ENCODE results near the gene EBLN2.

EBLN2 gene

DNA sequence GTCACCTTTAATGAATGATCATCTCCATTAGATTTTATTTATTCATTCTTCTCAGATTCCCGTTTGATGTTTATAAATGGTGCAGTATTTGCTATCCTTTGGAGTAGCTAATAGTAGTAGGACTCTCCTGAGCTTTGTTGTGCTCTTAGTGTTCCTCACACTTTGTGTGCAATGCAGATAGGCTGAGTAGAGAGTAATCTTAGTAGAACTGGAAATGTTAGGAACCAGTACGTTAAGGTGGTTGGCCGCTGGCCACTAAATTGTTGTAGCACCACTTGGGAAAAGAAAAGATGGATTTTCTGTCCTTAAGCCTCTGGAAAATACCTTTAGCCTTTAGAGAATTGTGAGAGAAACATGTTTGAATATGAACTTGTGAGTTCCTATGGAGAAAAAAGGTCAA, 19.9 kb upstream of the EBLN2 start:
- H3K4me3 ChIP-seq (ENCODE audit: low read depth, low read length): no peak overlapping the region
- in situ Hi-C loops (cut with HindIII; ENCODE audit: low sequenced_read_pairs): no loop called here
- no peak for DNase-seq (ENCODE audit: low read depth)
- TF ChIP-seq, protein P1, sequence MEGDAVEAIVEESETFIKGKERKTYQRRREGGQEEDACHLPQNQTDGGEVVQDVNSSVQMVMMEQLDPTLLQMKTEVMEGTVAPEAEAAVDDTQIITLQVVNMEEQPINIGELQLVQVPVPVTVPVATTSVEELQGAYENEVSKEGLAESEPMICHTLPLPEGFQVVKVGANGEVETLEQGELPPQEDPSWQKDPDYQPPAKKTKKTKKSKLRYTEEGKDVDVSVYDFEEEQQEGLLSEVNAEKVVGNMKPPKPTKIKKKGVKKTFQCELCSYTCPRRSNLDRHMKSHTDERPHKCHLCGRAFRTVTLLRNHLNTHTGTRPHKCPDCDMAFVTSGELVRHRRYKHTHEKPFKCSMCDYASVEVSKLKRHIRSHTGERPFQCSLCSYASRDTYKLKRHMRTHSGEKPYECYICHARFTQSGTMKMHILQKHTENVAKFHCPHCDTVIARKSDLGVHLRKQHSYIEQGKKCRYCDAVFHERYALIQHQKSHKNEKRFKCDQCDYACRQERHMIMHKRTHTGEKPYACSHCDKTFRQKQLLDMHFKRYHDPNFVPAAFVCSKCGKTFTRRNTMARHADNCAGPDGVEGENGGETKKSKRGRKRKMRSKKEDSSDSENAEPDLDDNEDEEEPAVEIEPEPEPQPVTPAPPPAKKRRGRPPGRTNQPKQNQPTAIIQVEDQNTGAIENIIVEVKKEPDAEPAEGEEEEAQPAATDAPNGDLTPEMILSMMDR (IDR thresholded peaks at IDR 0.05; ENCODE audit: low read depth, low read length, missing control alignments): no peak

DNA sequence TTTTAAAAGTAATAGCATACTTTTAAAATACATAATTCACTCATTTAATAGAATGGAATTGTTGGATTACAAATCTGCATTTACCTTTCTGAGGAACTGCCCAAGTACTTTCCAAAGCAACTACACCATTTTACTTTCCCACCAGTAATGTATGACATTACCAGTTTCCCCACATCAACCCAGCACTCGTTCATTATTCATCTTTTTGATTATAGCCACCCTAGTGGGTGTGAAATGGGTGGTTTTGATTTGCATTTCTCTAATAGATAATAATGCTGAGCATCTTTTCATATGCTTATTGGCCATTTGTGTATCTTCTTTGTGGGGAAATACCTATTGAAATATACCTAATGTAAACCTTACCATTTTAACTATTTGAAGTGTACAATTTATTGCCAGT, 18.0 kb upstream of the EBLN2 start:
- DNase-seq (ENCODE audit: low read depth): no peak
- in situ Hi-C loops (cut with HindIII; ENCODE audit: low sequenced_read_pairs): no loop called here

DNA sequence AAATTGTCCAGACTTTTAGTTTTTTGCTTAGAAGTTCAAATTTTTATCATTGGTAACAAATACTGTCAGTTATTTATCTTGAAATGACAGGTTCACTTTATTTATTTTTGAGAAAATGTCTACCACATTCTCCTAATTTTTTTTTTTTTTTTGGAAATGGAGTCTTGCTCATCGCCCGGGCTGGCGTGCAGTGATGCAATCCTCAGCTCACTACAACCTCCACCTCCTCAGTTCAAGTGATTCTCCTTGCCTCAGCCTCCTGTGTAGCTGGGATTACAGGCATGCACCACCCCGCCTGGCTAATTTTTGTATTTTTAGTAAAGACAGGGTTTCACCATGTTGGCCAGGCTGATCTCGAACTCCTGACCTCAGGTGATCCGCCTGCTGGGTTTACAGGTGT, 16.1 kb upstream of the EBLN2 start:
- TF ChIP-seq, protein P1 (IDR thresholded peaks at IDR 0.05; ENCODE audit: low read depth, low read length, missing control alignments): no peak
- in situ Hi-C loops (cut with HindIII; ENCODE audit: low sequenced_read_pairs): no loop called here
- no peak for DNase-seq (ENCODE audit: low read depth)
- no peak overlapping the region for H3K4me3 ChIP-seq (ENCODE audit: low read depth, low read length)

More for the DNA sequence above, 18.0 kb upstream of the EBLN2 start:
- no peak overlapping the region for H3K4me3 ChIP-seq (ENCODE audit: low read depth, low read length)
- TF ChIP-seq, protein P1 (IDR thresholded peaks at IDR 0.05; ENCODE audit: low read depth, low read length, missing control alignments): no peak

GRCh38 chr3:73046195-73046594, 15.3 kb upstream of the EBLN2 start:
- TF ChIP-seq, protein P1 (IDR thresholded peaks at IDR 0.05; ENCODE audit: low read depth, low read length, missing control alignments): no peak
- in situ Hi-C loops (cut with HindIII; ENCODE audit: low sequenced_read_pairs): no loop called here
- no peak overlapping the region for H3K4me3 ChIP-seq (ENCODE audit: low read depth, low read length)
- no peak for DNase-seq (ENCODE audit: low read depth)

DNA sequence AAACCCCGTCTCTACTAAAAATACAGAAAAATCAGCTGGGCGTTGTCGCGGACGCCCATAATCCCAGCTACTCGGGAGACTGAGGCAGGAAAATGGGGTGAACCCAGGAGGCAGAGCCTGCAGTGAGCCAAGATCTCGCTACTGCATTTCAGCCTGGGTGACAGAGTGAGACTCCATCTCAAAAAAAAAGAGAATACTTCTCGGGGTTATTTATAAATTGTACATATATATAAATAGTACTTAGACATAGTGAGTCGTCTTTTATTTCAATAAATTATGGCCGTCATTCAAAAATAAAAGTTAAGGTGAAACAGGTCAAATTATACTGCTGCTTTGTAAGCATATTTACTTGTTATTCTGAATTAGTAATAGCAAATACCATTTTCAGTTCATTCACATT, 12.1 kb upstream of the EBLN2 start:
- in situ Hi-C loops (cut with HindIII; ENCODE audit: low sequenced_read_pairs): no loop called here
- TF ChIP-seq, protein P1 (IDR thresholded peaks at IDR 0.05; ENCODE audit: low read depth, low read length, missing control alignments): no peak
- no peak for DNase-seq (ENCODE audit: low read depth)

DNA sequence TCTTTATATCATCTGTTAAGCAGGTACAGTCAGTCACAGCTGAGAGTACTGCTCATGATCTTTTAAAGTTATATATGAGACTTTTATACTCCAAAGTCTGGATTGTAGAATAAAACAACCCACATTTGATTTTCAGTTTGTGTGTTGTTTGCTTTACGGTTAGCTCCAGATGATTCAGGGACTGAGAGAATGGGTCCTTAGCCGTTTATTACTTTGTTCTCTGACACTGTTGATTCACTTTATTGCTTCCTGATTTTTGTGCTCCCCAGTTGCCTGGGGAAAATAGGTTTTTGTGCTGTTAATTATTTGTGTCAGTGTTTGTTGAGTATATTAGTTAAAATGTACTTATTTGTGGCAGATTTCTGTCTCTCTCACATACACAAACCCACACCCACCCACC, 8.6 kb upstream of the EBLN2 start:
- in situ Hi-C loops (cut with HindIII; ENCODE audit: low sequenced_read_pairs): no loop called here
- no peak overlapping the region for H3K4me3 ChIP-seq (ENCODE audit: low read depth, low read length)
- TF ChIP-seq, protein P1 (IDR thresholded peaks at IDR 0.05; ENCODE audit: low read depth, low read length, missing control alignments): no peak
- DNase-seq (ENCODE audit: low read depth): no peak

More for the DNA sequence above, 12.1 kb upstream of the EBLN2 start:
- no peak overlapping the region for H3K4me3 ChIP-seq (ENCODE audit: low read depth, low read length)

DNA sequence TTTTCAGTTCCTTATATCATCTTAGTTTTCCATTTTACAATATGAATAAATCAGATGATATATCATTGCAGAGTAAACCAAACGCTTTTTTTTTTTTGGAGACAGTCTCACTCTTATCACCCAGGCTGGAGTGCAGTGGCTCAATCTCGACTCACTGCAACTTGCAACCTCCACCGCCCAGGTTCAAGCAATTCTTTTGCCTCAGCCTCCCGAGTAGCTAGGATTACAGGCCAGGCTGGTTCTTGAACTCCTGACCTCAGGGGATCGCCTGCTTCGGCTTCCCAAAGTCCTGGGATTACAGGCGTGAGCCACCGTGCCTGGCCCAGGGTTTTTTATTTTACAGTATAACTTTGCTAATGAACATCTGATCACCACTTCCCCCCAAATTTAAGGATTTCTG, 5.9 kb upstream of the EBLN2 start:
- DNase-seq (ENCODE audit: low read depth): no peak
- TF ChIP-seq, protein P1 (IDR thresholded peaks at IDR 0.05; ENCODE audit: low read depth, low read length, missing control alignments): no peak
- in situ Hi-C loops (cut with HindIII; ENCODE audit: low sequenced_read_pairs): no loop called here

More for the DNA sequence above, 5.9 kb upstream of the EBLN2 start:
- H3K4me3 ChIP-seq (ENCODE audit: low read depth, low read length): no peak overlapping the region

Measured in astrocyte of the cerebellum (primary cell).